GM12878 (cell line): Measurements from ENCODE around the gene TPD52L2. TPM values are rescaled to one million over a fixed set of nuclear protein-coding genes. Genes with fewer than 3 reads are reported as not detected.
A peak's percentile ranks its signal among the peaks of the same experiment; 100 is the strongest.

Experiments used
- ATAC-seq: fragments of 200-7000 bp; cut with Tn5 transposase; 3 replicates; pipeline ENCODE4 v1.9.1; 2020; ENCODE audit warnings: mild to moderate bottlenecking, moderate library complexity
- BruUV-seq: library from RNA; stranded (reverse); fragments of 400-500 nt; replicated peaks from 2 replicates; lab custom pipeline; 2021; lab: Mats Ljungman, UMichigan
- CTCF ChIA-PET: fragments of 300-600 bp; sonication (Branson Sonifier 250); formaldehyde crosslinking; extraction: SDS; loops from one replicate; lab custom pipeline; 2021; ENCODE audit warnings: inconsistent platforms; lab: Yijun Ruan, JAX
- POLR2A ChIA-PET: fragments of 350-600 bp; formaldehyde crosslinking; extraction: SDS; loops from one replicate; lab custom pipeline; 2021; ENCODE audit warnings: inconsistent platforms; lab: Charles Lee
- RAD21 ChIA-PET: fragments of 300-600 bp; sonication (Branson Sonifier 250); formaldehyde crosslinking; loops from one replicate; lab custom pipeline; 2023; ENCODE audit warnings: antibody characterized with exemption; ENCODE audit not compliant: unreplicated experiment; lab: Charles Lee
- SMC1A ChIA-PET: fragments of 300-600 bp; sonication (Branson Sonifier 250); formaldehyde crosslinking; loops from one replicate; lab custom pipeline; 2023; ENCODE audit not compliant: unreplicated experiment, uncharacterized antibody; lab: Charles Lee
- DNase-seq: peaks from one replicate; pipeline ENCODE4 v3.0.0-alpha.2; 2011; ENCODE audit warnings: low read depth, low spot score
- FAIRE-seq: peaks from 3 replicates; lab custom pipeline; 2011; peaks lifted over from hg19 to GRCh38; lab: Jason Lieb, UNC
- H2AFZ ChIP-seq: 2 replicates; pipeline ENCODE4 v1.6.0; 2011; ENCODE audit warnings: low read depth, low read length, control low read depth; ENCODE audit not compliant: control insufficient read depth
- H3K27ac ChIP-seq: 2 replicates; pipeline ENCODE4 v1.5.1; 2011; ENCODE audit warnings: control low read depth; ENCODE audit not compliant: control insufficient read depth, insufficient read depth
- H3K27me3 ChIP-seq, 2 experiments: replicated peaks in 1 of 2; 2 replicates each; pipeline versions ENCODE4 v1.6.0 to v1.6.1; 2011; ENCODE audit warnings: low read length in 1 of 2; ENCODE audit not compliant: control insufficient read depth in 2 of 2, insufficient read depth in 2 of 2
- H3K36me3 ChIP-seq, 2 experiments: 2 replicates each; pipeline ENCODE4 v1.5.1; 2011; ENCODE audit warnings: low read length in 1 of 2; ENCODE audit not compliant: control insufficient read depth in 2 of 2, insufficient read depth in 2 of 2
- H3K4me1 ChIP-seq: 2 replicates; pipeline ENCODE4 v1.6.1; 2011; ENCODE audit warnings: mild to moderate bottlenecking, low read length, moderate library complexity, mixed read lengths; ENCODE audit not compliant: control insufficient read depth, insufficient read depth
- H3K4me2 ChIP-seq: 2 replicates; pipeline ENCODE4 v1.6.0; 2011; ENCODE audit warnings: control low read depth; ENCODE audit not compliant: control insufficient read depth, insufficient read depth
- H3K4me3 ChIP-seq: fragments of 200-600 bp; sonication (generic); 2 replicates; pipeline ENCODE4 v1.5.1; 2016
- H3K79me2 ChIP-seq: 2 replicates; pipeline ENCODE4 v1.6.0; 2011; ENCODE audit warnings: low read length; ENCODE audit not compliant: control insufficient read depth, insufficient read depth
- H3K9ac ChIP-seq: 2 replicates; pipeline ENCODE4 v1.8.0; 2011; ENCODE audit warnings: low read length, control low read depth, mixed read lengths; ENCODE audit not compliant: control insufficient read depth, insufficient read depth
- H3K9me3 ChIP-seq: replicated peaks from 3 replicates; pipeline ENCODE4 v1.5.1; 2011; ENCODE audit warnings: mild to moderate bottlenecking, low read length; ENCODE audit not compliant: control insufficient read depth, insufficient read depth
- H4K20me1 ChIP-seq: 2 replicates; pipeline ENCODE4 v1.6.0; 2011; ENCODE audit not compliant: control insufficient read depth, insufficient read depth
- EZH2 ChIP-seq: IDR thresholded peaks from 2 replicates; pipeline ENCODE4 v1.6.1; 2012; ENCODE audit warnings: low read depth, mild to moderate bottlenecking, control low read depth, inconsistent platforms, low read length, borderline replicate concordance; ENCODE audit not compliant: control insufficient read depth
- FOXK2 ChIP-seq: fragments of 450-650 bp; IDR thresholded peaks from 2 replicates; pipeline ENCODE4 v1.6.1; 2017; ENCODE audit warnings: mild to moderate bottlenecking, moderate library complexity
- NR2C2 ChIP-seq: IDR thresholded peaks from 2 replicates; pipeline ENCODE4 v1.6.1; 2011; ENCODE audit warnings: borderline replicate concordance, low read depth; ENCODE audit not compliant: control insufficient read depth, insufficient read length
- ZBTB11 ChIP-seq: fragments of 450-650 bp; formaldehyde crosslinking; IDR thresholded peaks from 2 replicates; pipeline ENCODE4 v1.5.0; 2022; ENCODE audit warnings: mild to moderate bottlenecking, missing genetic modification characterization
- ZNF24 ChIP-seq: fragments of 450-650 bp; IDR thresholded peaks from 2 replicates; pipeline ENCODE4 v1.6.1; 2017; ENCODE audit warnings: antibody characterized with exemption, mild to moderate bottlenecking
- WGBS: methylation state at CpG from one replicate; pipeline ENCODE4 v1.1.6; 2016; ENCODE audit warnings: low lambda C conversion rate; ENCODE audit not compliant: insufficient replicate concordance, insufficient coverage; ENCODE audit errors: missing lambda C conversion rate; 5-methylcytosine and 5-hydroxymethylcytosine counted together
- in situ Hi-C: fragments of 300-500 bp; cut with MboI; formaldehyde crosslinking; loops from 9 replicates; pipeline ENCODE4 v1.14.3; 2018; ENCODE audit warnings: mixed read lengths
- intact Hi-C: fragments of 100-400 bp; cut with micrococcal nuclease; formaldehyde crosslinking; loops from one replicate; pipeline ENCODE4 v1.14.2; 2022; ENCODE audit not compliant: unreplicated experiment
- polyA plus RNA-seq, 11 experiments: library from polyadenylated mRNA; depleted of rRNA in 4 of 11; unstranded in 6 of 11; stranded (reverse) in 5 of 11; fragments of >200 nt; fragmentation: Nextera tagmentation in 4 of 11; fragmentation: Illumina TruSeq in 1 of 11; extraction: Ambion mirVana in 4 of 11; extraction: Trizol in 1 of 11; gene quantifications; 1 replicate in 1 of 11; 2 replicates in 10 of 11; pipeline versions ENCODE4 v1.2.1 to v1.2.3, GENCODE V29; 2011 to 2016; ENCODE audit warnings: inconsistent platforms in 2 of 11, missing spikeins in 2 of 11, low read depth in 1 of 11
- total RNA-seq, 4 experiments: library from RNA; depleted of rRNA in 3 of 4; stranded (reverse); fragments of >200 nt in 3 of 4; fragmentation: Illumina TruSeq in 1 of 4; extraction: Trizol in 1 of 4; gene quantifications; 2 replicates each; pipeline versions ENCODE4 v1.2.1 to v1.2.3, GENCODE V29; 2013 to 2021
- TF ChIP-seq, protein P1 (sequence below): IDR thresholded peaks from 2 replicates; pipeline ENCODE4 v1.6.1; 2012; ENCODE audit warnings: mild to moderate bottlenecking, low read depth, low read length
- TF ChIP-seq, protein P2 (sequence below): fragments of 450-650 bp; IDR thresholded peaks from 2 replicates; pipeline ENCODE4 v1.6.1; 2017; ENCODE audit warnings: mild to moderate bottlenecking

Gene TPD52L2
- total and polyA plus RNA-seq, 10 of the 15 experiments (the other 5 are each of a cell fraction or from before 2014, with no cell fraction given): 1.6 to 71.0 (median 46.3) TPM

DNA sequence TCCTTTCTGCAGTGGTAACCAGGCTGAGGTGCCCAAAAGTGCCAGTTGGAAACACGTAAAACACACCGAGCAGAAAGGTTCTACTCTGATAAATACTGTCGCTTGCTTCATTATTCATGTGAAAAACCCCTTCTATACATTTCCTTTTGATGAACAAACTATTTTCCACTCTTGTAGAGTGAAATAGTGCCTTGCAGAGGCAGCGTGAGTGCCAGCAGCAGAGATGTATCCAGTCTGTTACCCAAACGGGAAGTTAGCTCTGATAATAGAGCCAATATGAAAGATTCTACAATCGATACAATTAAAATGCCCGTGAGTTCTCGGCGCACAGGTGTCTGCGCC is 35.5 kb upstream of the TPD52L2 start:
- DNase-seq (no peak), FAIRE-seq (no peak), ATAC-seq (peak; percentile 13; the same call in 2 of the 3 replicates)
- CTCF ChIA-PET: interaction anchor here (1.0 kb wide), 1 partner anchor 43 kb away, joined by 3 read pairs; no protein-coding TSS in a partner anchor
- POLR2A ChIA-PET: no interaction called here
- no TSS peak for BruUV-seq
- intact Hi-C loops (no loop called here), in situ Hi-C loops (no loop called here)
- no peaks in the 10 kb centered on the region for H3K9me3 ChIP-seq
- no peaks in the 10 kb centered on the region for H3K36me3 ChIP-seq
- RAD21 ChIA-PET: interaction anchor here (1.0 kb wide), 1 partner anchor 292 kb away, joined by 3 read pairs; no protein-coding TSS in a partner anchor
- no peak overlapping the region for H2AFZ ChIP-seq
- H3K4me2 ChIP-seq: peak overlapping the region; percentile 56
- H3K79me2 ChIP-seq: no peaks in the 10 kb centered on the region
- H3K27ac ChIP-seq: no peak overlapping the region
- SMC1A ChIA-PET: interaction anchor here (0.7 to 1.3 kb wide), 3 partner anchors 44 to 228 kb away, joined by 3 to 4 read pairs (median 3); partner anchors contain the start of gene LIME1
- no peak overlapping the region for H3K9ac ChIP-seq
- TF ChIP-seq FOXK2 (no peak), ZNF24 (no peak), ZBTB11 (no peak), EZH2 (0 out of 2 replicates have a peak, but pooled peaks have one; percentile 23), NR2C2 (no peak)
- TF ChIP-seq, protein P1, sequence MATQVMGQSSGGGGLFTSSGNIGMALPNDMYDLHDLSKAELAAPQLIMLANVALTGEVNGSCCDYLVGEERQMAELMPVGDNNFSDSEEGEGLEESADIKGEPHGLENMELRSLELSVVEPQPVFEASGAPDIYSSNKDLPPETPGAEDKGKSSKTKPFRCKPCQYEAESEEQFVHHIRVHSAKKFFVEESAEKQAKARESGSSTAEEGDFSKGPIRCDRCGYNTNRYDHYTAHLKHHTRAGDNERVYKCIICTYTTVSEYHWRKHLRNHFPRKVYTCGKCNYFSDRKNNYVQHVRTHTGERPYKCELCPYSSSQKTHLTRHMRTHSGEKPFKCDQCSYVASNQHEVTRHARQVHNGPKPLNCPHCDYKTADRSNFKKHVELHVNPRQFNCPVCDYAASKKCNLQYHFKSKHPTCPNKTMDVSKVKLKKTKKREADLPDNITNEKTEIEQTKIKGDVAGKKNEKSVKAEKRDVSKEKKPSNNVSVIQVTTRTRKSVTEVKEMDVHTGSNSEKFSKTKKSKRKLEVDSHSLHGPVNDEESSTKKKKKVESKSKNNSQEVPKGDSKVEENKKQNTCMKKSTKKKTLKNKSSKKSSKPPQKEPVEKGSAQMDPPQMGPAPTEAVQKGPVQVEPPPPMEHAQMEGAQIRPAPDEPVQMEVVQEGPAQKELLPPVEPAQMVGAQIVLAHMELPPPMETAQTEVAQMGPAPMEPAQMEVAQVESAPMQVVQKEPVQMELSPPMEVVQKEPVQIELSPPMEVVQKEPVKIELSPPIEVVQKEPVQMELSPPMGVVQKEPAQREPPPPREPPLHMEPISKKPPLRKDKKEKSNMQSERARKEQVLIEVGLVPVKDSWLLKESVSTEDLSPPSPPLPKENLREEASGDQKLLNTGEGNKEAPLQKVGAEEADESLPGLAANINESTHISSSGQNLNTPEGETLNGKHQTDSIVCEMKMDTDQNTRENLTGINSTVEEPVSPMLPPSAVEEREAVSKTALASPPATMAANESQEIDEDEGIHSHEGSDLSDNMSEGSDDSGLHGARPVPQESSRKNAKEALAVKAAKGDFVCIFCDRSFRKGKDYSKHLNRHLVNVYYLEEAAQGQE: no peak
- TF ChIP-seq, protein P2, sequence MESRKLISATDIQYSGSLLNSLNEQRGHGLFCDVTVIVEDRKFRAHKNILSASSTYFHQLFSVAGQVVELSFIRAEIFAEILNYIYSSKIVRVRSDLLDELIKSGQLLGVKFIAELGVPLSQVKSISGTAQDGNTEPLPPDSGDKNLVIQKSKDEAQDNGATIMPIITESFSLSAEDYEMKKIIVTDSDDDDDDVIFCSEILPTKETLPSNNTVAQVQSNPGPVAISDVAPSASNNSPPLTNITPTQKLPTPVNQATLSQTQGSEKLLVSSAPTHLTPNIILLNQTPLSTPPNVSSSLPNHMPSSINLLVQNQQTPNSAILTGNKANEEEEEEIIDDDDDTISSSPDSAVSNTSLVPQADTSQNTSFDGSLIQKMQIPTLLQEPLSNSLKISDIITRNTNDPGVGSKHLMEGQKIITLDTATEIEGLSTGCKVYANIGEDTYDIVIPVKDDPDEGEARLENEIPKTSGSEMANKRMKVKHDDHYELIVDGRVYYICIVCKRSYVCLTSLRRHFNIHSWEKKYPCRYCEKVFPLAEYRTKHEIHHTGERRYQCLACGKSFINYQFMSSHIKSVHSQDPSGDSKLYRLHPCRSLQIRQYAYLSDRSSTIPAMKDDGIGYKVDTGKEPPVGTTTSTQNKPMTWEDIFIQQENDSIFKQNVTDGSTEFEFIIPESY: no peak
- peaks cover 9 to 11% of the 10 kb centered on the region in 2 experiments; a peak in 3 of 4 replicates for H3K27me3 ChIP-seq
- H3K4me3 ChIP-seq: peak overlapping the region; percentile 65; the same call in 1 of the 2 replicates
- H3K4me1 ChIP-seq: no peaks in the 10 kb centered on the region; the same call in 1 of the 2 replicates
- H4K20me1 ChIP-seq: peaks cover 7% of the 10 kb centered on the region; the same call in 1 of the 2 replicates
- 1% methylated on average over 10 of the region's 10 CpGs for WGBS
